Esophagus muscularis mucosa (tissue), 4 donors: ENCODE results near the gene SLC12A2. TPM values are rescaled to one million over a fixed set of nuclear protein-coding genes. Genes with fewer than 3 reads are reported as not detected.

Source experiments
- DNase-seq: peaks from one replicate; pipeline ENCODE4 v3.0.0-alpha.2; 2017; ENCODE audit errors: extremely low spot score
- H3K27ac ChIP-seq, 4 donors: fragments of 200-600 bp; sonication (generic); replicated peaks in 1 of 4; 1 replicate in 3 of 4; 2 replicates in 1 of 4; pipeline ENCODE4 v1.5.1; 2016 to 2019; ENCODE audit warnings: mild to moderate bottlenecking in 1 of 4
- H3K27me3 ChIP-seq, 4 donors: fragments of 200-600 bp; sonication (generic); one replicate each; pipeline versions ENCODE4 v1.5.1 to v1.6.0; 2016 to 2019
- H3K36me3 ChIP-seq, 4 donors: fragments of 200-600 bp; sonication (generic); one replicate each; pipeline ENCODE4 v1.5.1; 2016 to 2019
- H3K4me1 ChIP-seq, 4 donors: fragments of 200-600 bp; sonication (generic); one replicate each; pipeline ENCODE4 v1.5.1; 2016 to 2019
- H3K4me3 ChIP-seq, 4 donors: fragments of 200-600 bp; sonication (generic); 1 replicate in 2 of 4; 2 replicates in 2 of 4; pipeline ENCODE4 v1.5.1; 2016 to 2019; ENCODE audit warnings: mild to moderate bottlenecking in 4 of 4, moderate library complexity in 1 of 4
- H3K9me3 ChIP-seq, 4 donors: fragments of 200-600 bp; sonication (generic); 1 replicate in 3 of 4; 2 replicates in 1 of 4; pipeline ENCODE4 v1.5.1; 2016 to 2019
- CTCF ChIP-seq, 3 experiments: fragments of 200-600 bp in 2 of 3; fragments of 450-650 bp in 1 of 3; sonication (generic) in 2 of 3; IDR thresholded peaks; one replicate each; pipeline ENCODE4 v1.5.1; 2017 to 2019; ENCODE audit warnings: antibody characterized with exemption in 3 of 3, mild to moderate bottlenecking in 2 of 3, moderate library complexity in 1 of 3
- EP300 ChIP-seq: sonication (generic); formaldehyde crosslinking; IDR thresholded peaks from one replicate; pipeline ENCODE4 v1.6.1; 2017; ENCODE audit warnings: antibody characterized with exemption
- POLR2A ChIP-seq: fragments of 450-650 bp; IDR thresholded peaks from one replicate; pipeline ENCODE4 v1.6.1; 2017; ENCODE audit warnings: antibody characterized with exemption, moderate library complexity, mild to moderate bottlenecking, low read depth
- POLR2AphosphoS5 ChIP-seq, 2 donors: sonication (generic); formaldehyde crosslinking; IDR thresholded peaks; one replicate each; pipeline ENCODE4 v1.6.1; 2017; ENCODE audit warnings: antibody characterized with exemption in 2 of 2
- WGBS: methylation state at CpG from one replicate; pipeline ENCODE4 v1.1.5; 2018; 5-methylcytosine and 5-hydroxymethylcytosine counted together
- intact Hi-C: fragments of 100-400 bp; cut with DNase I; formaldehyde crosslinking; loops from one replicate; pipeline ENCODE4 v1.15.1; 2023
- total RNA-seq, 4 donors: library from RNA; depleted of rRNA; stranded (reverse); fragments of >200 nt; gene quantifications; one replicate each; pipeline versions ENCODE4 v1.1.0 to v1.2.1, GENCODE V29; 2016

Gene SLC12A2
- total RNA-seq, 4 donors from 2014 or later = 93.4 to 132 (median 113) TPM

GRCh38 chr5:128074953-128075352, 8.6 kb upstream of the SLC12A2 start:
- H3K4me3 ChIP-seq = no peak overlapping the region
- no peak overlapping the region for H3K27ac ChIP-seq
- H3K9me3 ChIP-seq = no peaks in the 10 kb centered on the region
- H3K36me3 ChIP-seq = peaks cover 0 to 6% (median 5%) of the 10 kb centered on the region in 4 donors
- no peak for TF ChIP-seq POLR2AphosphoS5 (IDR thresholded peaks at IDR 0.05)
- no peak for DNase-seq
- peaks cover 8 to 41% (median 30%) of the 10 kb centered on the region in 4 donors for H3K4me1 ChIP-seq
- no peaks in the 10 kb centered on the region for H3K27me3 ChIP-seq
- intact Hi-C loops = no loop called here

- H3K9me3 ChIP-seq = no peaks in the 10 kb centered on the region
- peak overlapping the region in 1 of 4 donors; percentile 1 for H3K27ac ChIP-seq
- 100% methylated on average over 2 of the region's 2 CpGs for whole genome bisulfite sequencing
- TF ChIP-seq CTCF (IDR thresholded peaks at IDR 0.05) = no peak
- no peak for TF ChIP-seq POLR2A
- TF ChIP-seq POLR2AphosphoS5 (IDR thresholded peaks at IDR 0.05) = no peak
- no peak for TF ChIP-seq EP300
- DNase-seq = no peak
- peaks cover 17 to 56% (median 49%) of the 10 kb centered on the region in 4 donors for H3K4me1 ChIP-seq
- H3K4me3 ChIP-seq = no peak overlapping the region
- no peaks in the 10 kb centered on the region for H3K27me3 ChIP-seq
- intact Hi-C loops = no loop called here
- H3K36me3 ChIP-seq = peaks cover 0 to 6% (median 5%) of the 10 kb centered on the region in 4 donors
These were observed 6.0 kb upstream of the SLC12A2 start for GRCh38 chr5:128077526-128077925.

GRCh38 chr5:128081111-128081851, 2.3 kb upstream of the SLC12A2 start:
- 57% methylated on average over 5 of the region's 5 CpGs for WGBS
- TF ChIP-seq POLR2AphosphoS5 (IDR thresholded peaks at IDR 0.05) = no peak
- TF ChIP-seq CTCF (IDR thresholded peaks at IDR 0.05) = peak in 2 of 3 experiments; percentile 22 to 47
- H3K27ac ChIP-seq = peak overlapping the region; percentile 95 to 99 (median 97)
- H3K4me1 ChIP-seq = peaks cover 17 to 59% (median 50%) of the 10 kb centered on the region in 4 donors
- intact Hi-C loops = loop anchor here (5.0 to 10.0 kb wide), 3 partner anchors 206 to 519 kb away; no protein-coding TSS in a partner anchor
- peak overlapping the region; percentile 92 to 95 (median 94) for H3K4me3 ChIP-seq
- no peaks in the 10 kb centered on the region for H3K36me3 ChIP-seq
- no peaks in the 10 kb centered on the region for H3K9me3 ChIP-seq
- DNase-seq = no peak
- no peaks in the 10 kb centered on the region for H3K27me3 ChIP-seq

- Histone ChIP-seq H3K4me1 (peaks cover 28 to 61% (median 58%) of the 10 kb centered on the region in 4 donors), H3K36me3 (no peaks in the 10 kb centered on the region), H3K4me3 (peak overlapping the region; percentile 92 to 95 (median 94)), H3K9me3 (no peaks in the 10 kb centered on the region), H3K27me3 (no peaks in the 10 kb centered on the region), H3K27ac (peak overlapping the region; percentile 95 to 99 (median 97))
- DNase-seq = no peak
- TF ChIP-seq POLR2A (no peak), EP300 (no peak), CTCF (IDR thresholded peaks at IDR 0.05) (no peak), POLR2AphosphoS5 (IDR thresholded peaks at IDR 0.05) (no peak)
- 0% methylated on average over 15 of the region's 25 CpGs for WGBS
- intact Hi-C loops = loop anchor here (2.0 to 10.0 kb wide), 4 partner anchors 122 to 520 kb away; no protein-coding TSS in a partner anchor
These were observed 974 bp upstream of the SLC12A2 start for GRCh38 chr5:128082551-128083032.

GRCh38 chr5:128083811-128084227, 253 bp downstream of the SLC12A2 start:
- peak overlapping the region; percentile 95 to 99 (median 97) for H3K27ac ChIP-seq
- intact Hi-C loops = loop anchor here (2.0 to 10.0 kb wide), 4 partner anchors 123 to 522 kb away; no protein-coding TSS in a partner anchor
- peak overlapping the region; percentile 92 to 95 (median 94) for H3K4me3 ChIP-seq
- WGBS = 2% methylated on average over 15 of the region's 53 CpGs
- no peaks in the 10 kb centered on the region for H3K9me3 ChIP-seq
- DNase-seq = no peak
- H3K27me3 ChIP-seq = no peaks in the 10 kb centered on the region
- TF ChIP-seq POLR2AphosphoS5 (IDR thresholded peaks at IDR 0.05) = peak in 1 of 2 donors; percentile 3
- TF ChIP-seq EP300 = no peak
- peak; percentile 57 to 60 (median 59) for TF ChIP-seq CTCF (IDR thresholded peaks at IDR 0.05)
- TF ChIP-seq POLR2A = peak; percentile 3
- H3K36me3 ChIP-seq = no peaks in the 10 kb centered on the region
- H3K4me1 ChIP-seq = peaks cover 26 to 61% (median 57%) of the 10 kb centered on the region in 4 donors
